Fibroblast of skin of left biceps (primary cell): ENCODE measurements around the gene SLCO4A1.
"Not testable (repeated sequence)": the region's sequence is repeated elsewhere in the genome, so short reads cannot be mapped to it uniquely, and the experiment has no call there.

Experiments
- DNase-seq, 2 experiments: peaks; one replicate each; pipeline ENCODE4 v3.0.0-alpha.2; 2013; ENCODE audit warnings: low read depth in 2 of 2

The SLCO4A1 gene

DNA sequence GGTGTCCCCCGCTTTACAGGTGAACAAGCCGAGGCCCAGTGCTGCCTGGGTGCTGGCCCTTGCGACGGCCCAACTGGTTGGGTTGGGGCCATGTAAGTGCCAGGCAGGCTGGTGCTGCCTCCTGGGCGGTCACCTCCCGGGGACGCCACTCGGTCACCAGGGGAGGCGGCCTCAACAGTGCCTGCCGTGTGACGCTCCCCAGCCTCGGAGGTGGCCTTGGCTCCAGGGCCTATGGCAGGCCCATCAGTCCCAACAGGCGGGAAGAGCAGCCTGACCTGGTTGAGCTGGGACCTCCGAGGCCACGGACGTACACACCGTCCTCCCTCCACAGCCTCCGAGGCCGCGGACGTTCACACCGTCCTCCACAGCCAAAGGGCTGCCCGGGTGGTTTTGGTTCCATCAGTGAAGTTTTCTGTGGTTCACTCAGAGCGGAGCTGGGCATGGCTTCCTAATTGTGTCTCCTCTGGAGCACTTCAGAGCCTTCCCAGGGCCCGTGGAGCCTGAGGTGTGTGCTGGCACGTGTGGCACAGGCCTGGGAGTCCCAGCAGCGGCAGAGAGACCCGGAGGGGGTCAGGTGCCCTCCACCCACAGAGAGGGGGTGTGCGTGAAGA is 19.3 kb upstream of the SLCO4A1 start:
- no peak for DNase-seq

DNA sequence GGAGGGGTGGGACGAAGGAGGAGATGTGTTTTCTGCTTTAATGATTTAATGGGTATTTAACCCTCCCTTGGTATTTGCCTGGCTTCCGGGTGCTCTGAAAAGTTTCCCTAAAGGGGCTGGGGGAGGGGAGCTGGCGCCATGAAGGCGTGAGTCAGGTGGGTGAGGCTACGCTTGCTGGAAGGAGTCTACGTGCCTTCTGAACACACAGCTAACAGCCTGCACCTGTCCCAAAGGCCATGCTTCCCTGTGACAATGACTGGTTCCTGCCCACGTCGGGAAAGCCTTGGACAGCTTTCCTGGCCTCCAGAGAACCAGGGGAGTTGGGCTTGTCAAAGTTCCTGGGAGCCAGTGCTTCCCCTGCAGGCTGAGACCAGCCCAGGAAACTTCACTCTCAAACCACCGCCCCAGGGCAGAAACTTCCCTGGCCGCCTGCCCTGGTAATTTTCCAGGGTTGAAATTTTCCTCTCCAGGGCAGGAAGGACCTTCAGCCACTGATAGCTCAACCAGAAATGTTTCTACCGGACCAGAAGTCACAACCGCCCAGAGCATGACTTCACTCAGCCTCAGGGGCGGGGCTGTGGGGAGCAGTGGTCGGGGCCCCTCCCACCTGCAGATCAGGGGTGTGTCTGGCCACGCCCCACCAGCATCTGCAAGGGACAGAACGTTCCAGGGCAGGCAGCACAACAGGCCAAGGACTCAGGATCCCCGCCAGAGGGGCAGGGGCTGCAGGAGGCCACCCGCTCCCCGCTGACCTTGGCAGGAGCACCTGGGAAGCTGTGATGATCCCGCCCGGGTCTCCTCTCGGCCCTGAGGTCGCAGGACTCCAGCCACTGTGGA is 18.6 kb upstream of the SLCO4A1 start:
- no peak for DNase-seq

DNA sequence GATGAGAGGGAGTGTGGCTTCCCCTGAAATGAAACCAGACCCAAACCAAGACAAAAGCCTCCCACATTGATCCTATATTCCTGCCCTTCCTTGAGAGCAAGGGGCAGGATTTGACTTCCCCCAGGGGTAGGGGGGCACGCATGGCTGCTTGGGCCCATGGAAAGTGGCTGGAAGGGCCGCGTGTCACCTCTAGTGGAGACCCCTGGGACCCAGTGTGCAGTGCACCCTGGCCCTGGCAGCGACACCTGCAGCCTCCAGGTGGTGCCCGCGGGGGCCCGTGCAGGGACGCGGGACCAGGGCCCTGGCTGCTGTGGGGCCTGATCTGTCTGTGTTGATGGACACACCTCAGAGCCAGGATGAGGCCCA is 18.0 kb upstream of the SLCO4A1 start:
- no peak for DNase-seq

DNA sequence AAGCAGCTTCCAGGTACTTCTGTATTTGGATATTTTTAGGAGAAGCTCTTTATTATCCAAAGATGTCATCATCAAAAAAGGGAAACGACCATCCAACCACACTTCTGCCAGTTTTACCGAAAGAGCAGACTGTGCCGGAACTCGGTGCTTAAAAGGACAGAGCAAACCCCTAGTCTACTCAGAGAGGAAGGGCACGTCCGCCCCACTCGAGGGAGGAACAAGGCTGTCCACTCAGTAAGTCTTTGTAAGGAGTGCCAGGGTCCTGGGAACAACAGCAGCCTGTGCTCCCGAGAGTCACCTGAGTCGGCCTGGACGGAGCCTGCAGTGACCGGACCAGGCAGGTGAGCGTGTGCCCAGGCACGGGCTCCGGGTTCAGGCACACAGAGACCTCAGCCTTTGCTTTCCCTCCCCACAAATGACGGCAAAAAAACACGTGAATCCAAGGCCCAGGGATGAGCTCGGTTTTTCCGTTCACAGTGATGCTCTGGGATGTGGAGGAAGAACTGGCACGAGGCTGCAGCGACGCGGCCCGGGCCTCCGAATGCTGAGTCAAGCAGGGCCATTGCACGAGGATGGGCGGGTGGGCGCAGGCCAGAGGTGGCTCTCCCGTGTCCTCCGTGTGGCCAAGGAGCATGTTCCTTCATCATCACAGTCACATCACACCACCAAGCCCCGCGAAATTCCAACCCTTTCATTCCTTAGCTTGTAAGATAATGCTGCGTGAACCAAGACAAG is 17.4 kb upstream of the SLCO4A1 start:
- DNase-seq, result no peak

DNA sequence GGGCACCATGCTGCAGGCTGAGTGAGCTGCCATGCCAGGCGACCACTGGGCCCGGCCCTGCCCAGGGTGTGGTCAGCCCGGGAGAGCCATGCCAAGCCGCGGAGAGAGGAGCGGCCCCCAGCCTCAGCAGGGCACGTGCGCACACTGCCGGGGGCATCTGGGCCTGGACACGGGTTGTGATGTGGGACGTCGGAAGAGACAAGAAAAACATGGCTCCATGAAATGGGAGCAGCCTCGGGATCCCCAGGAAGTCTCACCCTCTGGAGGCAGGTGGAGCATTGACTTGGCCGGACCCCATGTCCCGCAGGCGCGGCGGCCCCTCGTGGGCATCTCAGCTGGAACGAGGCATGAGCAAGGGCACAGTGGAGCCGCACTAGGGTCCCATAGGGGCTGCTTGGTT is 16.8 kb upstream of the SLCO4A1 start:
- no peak for DNase-seq

DNA sequence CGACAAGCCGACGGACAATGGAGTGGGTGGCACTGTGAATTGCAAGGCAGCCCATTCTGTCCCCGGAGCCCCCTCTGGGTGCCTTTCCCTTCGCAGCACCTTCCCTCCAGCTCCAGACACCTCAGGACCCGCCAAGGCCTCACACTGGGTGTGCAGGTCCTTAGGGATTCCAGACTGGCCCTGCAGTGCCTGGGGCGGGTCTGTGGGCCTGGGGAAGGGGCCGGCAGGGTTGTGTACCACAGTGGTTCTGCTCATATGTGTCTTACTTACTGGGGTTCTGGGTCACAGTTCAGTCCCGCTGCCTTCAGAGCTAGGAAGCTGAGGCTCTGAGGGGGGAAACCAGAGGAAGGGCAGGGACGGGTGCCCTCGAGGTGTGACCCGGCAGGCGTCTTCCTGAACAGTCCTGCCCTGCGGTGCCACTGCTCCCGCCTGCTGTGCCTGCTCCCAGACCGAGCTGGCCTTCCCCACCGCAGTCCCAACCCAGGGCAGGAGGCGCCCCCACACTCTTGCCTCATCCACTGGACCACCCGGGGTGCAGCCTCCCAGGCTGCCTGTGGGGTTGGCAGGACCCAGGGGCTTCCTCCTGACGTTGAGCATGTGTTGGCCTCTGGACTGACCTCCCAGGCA is 16.3 kb upstream of the SLCO4A1 start:
- no peak for DNase-seq

DNA sequence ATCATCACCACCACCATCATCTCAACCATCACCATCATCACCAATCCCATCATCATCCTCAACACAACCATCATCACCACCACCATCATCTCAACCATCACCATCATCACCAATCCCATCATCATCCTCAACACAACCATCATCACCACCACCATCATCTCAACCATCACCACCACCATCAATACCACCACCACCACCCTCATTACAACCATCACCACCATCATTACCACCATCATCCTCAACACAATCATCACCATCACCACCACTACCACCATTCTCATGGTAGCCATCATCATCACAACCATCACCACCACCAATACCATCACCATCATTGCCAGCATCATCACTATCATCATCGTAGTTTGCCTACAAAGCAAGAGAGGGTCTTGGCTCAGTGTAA is 14.9 kb upstream of the SLCO4A1 start:
- not testable (repeated sequence) for DNase-seq

DNA sequence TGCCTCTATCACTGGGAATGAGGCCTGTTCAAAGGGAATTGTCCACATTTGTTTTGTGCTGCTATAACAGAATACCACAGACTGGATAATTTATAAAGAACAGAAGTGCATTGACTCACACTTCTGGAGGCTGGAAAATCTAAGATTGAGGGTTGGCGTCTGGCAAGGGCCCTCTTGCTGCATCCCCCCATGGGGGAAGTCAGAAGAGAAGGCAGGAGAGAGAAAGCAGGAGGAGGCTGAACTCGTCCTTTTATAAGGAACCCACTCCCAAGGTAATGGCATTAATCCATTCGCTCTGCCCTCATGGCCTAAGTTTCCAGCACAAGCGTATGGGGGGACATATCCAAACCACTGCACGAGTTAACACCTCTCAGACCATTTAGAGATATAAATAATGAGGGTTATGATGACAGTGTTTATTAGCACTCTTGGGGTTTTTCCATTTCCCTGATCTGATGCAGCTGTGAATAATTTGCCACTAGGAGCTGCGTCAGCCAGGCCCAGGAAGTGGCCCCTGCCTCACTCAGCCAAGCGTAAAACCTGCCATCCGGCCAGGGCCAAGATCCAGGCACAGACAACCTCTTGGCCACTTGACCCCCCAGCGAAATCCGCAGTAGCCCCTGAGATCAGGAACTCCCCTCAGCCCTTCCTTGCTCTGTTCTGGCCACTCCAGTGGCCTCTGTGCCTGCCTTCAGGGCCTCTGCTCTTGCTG is 14.2 kb upstream of the SLCO4A1 start:
- DNase-seq, result peak in 1 of 2 experiments; percentile 18

DNA sequence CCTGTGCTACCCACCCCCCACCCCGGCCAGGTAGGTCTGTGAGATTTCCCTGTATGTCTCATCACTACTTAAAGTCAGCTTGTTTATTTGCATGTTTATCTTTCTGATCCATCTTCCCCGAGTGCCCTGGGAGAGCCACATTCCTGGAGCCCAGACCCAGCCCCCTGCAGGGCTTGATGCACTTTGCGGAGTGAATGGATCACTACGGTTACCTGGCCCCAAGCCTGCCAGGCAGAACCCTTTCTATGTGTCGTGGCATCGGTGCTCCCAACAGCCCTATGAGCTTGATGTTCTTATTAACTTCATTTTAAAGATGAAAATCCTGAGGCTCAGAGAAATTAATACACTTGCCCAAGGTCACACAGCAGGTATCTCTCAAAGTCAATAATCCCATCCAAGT is 13.6 kb upstream of the SLCO4A1 start:
- no peak for DNase-seq

DNA sequence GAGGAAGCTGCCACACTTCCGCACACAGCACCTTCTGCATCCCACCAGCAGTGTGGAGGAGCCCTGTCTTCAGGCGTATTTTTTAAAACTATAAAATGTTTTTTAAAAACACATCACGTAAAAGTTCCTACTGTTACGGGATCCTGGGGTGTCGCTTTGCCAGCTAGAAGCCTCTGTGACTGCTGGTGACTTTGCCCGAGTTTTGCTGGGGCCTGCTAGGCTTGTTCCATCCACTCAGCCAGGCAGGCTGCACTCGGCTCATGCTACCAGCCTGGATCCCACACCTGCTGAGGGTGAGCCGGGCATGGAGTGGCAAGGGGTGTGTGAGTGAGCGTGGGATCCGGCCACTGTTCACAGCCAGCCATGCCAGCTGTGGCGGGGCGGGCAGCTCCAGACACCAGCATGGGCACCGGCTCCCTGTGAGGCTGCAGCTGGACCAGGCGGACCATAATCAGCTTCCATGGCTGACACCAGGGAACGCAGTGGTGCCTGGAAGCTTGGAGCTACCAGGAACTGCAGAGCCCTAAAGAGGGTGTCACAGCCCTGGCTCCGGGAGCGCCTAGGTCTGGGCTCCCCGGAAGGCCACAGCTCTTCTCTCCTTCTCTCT is 12.3 kb upstream of the SLCO4A1 start:
- DNase-seq, result no peak

DNA sequence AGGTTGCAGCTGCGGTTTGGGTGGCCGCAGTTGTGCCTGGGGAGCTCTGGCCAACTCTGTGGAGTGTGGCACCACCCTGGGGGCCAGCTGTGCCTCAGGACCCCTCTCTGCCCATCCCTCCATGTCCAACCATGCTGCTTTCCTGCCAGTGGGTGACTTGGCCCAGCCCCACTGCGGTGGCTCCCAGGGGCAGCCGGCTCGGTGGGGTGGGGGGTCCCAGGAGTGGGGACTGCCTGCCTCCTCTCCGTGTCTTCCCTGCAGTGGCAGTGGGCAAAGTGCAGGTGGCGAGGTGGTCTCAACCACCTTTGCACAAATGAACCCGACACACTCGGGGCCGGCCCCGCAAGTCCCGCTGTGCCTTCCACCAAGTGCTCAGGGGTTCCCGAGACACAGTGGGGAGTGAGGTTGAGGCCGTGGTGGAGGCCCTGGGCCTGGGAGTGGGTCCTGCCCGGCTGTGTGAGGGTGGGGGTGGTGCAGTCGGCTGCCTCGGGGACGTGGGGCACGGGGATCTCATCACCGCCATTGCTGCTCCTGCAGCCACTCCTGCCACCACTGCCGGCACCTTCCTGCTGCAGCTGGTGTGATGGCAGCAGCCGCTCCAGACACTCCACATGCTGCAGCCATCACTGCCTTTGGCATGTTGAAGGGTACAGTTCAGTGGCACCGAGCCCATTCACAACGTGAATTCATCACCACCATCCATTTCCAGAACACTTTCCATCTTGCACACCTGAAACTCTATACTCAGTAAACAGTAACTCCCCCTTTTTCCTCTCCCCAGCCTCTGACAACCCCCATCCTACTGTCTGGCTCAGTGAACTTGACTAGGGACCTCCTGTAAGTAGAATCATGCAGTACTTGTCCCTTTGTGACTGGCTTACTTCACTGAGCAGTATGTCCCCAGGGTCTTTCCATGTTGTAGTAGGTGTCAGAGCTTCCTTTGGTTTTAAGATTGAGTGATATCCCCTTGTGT is 10.7 kb upstream of the SLCO4A1 start:
- no peak for DNase-seq

DNA sequence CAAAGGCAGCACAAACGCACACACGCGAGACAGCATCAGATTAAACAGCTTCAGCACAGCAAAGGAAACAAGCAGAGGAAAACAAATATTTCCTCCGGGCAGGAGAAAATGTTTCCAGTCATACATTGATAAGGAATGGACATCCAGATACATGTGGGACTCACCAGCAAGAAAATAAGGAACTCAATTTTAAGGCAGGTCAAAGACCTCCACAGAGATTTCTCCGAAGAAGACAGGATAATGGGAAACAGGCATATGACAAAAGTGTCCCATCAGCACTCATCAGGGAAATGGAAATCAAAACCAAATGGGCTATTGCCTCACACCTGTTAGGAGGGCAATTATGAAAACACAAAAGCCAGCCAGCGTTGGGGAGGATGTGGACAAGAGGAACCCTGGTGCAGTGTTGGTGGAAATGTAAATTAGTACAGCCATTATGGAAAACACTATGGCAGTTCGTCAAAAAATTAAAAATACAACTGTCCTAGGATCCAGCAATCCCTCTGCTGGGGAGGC is 9.7 kb upstream of the SLCO4A1 start:
- DNase-seq, result no peak

DNA sequence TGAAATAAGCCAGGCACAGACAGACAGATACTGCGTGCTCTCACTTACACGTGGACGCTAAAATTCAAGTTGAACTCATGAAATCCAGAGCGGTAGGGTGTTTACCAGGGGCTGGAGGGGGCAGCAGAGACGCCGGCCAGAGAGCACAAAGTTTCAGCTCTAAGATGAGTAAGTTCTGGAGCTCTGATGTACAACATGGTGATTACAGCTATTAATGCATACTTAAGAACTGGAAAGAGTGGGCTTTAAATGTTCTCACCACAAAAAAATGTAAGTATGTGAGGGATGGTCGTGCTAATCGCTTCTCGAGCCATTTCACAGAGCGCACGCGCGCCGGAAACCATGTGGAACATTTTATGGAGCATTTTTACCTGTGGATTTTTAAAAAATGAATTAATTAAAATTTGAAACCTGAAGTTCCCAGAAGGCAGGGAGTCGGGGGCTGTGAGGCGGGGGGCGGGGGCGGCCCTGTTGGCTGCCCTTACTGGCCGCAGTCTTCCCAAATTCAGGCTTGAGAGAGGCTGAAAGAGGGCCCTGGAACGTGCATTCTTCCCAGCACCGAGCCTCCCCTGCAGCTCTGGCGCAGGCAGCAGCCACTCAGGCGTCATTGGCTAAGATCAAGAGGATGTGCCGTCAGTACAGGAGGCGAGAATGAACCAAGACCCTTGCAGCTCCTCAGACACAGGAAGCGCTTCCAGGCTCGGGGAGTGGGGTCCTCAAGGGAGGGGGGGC is 8.5 kb upstream of the SLCO4A1 start:
- DNase-seq, result no peak

DNA sequence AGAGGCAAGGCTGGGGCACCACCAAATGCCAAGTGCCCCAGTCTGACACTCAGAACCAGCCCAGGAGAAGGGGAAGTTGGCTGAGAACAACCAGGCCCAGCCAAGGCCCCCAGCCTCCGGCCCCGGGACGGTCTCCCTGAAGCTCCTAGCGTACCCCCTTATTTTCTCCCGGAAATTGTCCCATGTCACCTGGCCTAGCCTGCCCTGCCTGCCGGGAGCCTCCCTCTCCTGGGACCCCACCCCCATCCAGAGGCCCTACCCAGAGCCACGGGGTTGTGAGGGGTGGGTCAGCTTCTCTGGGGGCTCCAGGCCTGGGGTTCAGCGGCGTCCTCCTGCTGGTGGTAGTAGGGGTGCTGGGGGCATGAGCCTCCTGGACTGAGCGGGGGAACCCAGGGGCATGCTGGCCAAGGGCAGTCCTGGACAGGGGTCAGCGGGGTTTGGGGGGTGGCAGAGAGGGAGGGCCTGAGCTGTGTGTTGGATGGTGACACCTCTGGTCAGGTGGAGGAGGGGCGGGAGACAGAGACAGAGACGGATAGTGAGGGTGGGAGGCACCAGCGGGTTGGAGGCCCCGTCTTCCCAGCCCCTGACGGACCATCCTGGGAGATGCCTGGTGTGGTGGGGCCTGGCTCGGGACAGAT is 7.9 kb upstream of the SLCO4A1 start:
- no peak for DNase-seq

DNA sequence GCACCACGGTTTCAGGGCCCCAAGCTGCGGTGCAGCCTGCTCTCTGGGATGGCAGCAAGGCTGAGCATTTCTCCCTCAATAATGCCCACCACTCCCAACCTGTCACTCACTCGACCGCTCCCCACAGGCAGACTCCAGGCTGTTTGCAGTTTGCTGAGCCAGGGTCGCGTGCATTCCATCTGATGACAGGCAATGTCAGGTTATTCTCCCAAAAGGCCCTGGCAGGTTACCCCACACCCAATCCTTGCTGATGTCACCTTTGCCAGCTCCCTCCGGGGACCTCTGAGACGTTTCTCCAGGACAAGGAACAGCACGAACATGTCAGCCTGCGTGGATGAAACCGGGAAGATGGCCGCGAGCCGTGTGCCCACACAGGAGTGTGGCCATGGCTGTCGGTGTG is 7.1 kb upstream of the SLCO4A1 start:
- no peak for DNase-seq

DNA sequence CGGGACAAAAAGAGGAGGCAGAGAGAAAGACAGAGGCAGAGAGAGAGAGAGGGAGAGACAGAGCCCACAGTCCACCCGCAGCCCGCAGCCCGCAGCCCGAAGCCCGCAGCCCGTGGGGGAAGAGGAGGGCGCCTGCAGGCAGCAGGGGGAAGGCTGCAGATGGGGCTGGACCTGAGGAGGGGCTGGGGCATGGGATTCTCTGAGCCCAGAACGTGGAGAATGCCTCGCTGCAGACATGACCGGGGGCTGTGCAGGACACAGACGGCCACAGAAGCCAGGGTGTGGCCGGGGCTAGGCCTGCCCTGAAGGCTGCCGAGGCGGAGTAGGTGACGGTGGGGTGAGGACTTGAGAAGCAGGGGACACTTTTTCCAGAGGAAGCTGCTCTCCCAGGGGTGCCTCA is 6.5 kb upstream of the SLCO4A1 start:
- DNase-seq, result no peak

DNA sequence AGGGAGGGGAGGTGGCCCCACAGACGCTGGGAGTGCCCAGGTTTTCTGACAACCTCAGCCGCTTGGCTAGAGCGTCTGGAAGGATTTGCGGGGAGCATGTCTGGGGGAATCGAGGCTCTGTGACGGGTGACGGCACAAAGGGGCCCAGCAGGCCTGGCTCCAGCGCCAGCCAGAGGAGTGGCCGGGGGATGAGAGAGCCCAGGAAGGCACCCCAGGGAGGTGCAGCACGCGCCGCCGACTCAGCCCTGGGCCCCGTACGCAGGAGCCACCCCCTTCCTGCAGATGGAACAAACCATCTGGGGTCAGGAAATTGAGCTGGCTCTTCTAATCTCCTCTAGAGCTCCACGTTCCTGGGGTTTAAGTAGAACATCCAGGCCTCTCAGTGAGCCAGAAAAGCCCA is 5.9 kb upstream of the SLCO4A1 start:
- no peak for DNase-seq

DNA sequence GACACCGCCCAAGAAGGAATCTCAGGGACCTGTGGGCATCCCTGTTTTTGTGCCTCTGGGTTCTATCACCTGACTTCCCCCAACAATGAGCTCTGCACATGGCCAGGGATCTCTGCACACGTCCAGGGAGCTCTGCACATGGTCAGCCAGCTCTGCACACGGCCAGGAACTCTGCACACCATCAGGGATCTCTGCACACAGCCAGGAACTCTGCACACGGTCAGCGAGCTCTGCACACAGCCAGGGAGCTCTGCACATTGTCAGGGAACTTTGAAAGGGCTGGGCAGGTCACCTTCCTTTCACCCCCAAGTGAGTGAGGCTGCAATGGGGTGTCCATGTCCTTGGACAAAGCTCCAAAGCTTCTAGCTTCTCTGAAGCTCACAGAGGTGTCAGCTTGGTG is 5.2 kb upstream of the SLCO4A1 start:
- no peak for DNase-seq

DNA sequence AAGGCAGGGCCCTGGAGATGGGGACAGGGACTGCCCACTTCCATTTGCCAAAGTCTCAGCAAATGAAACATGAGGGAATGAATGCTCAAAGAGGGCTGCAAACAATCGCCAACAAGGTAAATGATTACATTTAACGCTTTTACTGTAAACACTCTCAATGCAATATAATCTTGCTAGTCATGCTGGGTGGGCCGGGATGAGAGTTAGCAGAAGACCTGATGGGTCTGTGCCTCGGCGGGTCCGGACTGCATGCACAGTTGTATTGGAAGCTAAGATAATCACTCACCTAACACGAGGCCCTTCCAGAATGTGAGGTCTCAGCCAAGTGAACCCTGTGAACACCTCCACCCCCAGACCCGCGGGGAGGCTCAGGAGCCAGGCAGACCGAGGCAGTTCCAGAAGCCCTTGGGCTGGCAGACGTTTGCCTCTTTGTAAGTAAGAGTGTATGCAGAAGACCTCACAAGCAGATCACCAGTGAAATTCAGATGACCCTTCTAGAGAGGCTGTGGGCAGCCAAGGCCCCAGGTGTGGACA is 4.7 kb upstream of the SLCO4A1 start:
- no peak for DNase-seq
